GM12874 (cell line): ENCODE measurements around the gene CELSR1.

Source experiments
- TF ChIP-seq, protein P1 (sequence below): IDR thresholded peaks from 2 replicates; pipeline ENCODE4 v1.5.1; 2011; ENCODE audit warnings: low read depth, mild to moderate bottlenecking, control low read depth, low read length, moderate library complexity; ENCODE audit not compliant: insufficient read depth

The CELSR1 gene

DNA sequence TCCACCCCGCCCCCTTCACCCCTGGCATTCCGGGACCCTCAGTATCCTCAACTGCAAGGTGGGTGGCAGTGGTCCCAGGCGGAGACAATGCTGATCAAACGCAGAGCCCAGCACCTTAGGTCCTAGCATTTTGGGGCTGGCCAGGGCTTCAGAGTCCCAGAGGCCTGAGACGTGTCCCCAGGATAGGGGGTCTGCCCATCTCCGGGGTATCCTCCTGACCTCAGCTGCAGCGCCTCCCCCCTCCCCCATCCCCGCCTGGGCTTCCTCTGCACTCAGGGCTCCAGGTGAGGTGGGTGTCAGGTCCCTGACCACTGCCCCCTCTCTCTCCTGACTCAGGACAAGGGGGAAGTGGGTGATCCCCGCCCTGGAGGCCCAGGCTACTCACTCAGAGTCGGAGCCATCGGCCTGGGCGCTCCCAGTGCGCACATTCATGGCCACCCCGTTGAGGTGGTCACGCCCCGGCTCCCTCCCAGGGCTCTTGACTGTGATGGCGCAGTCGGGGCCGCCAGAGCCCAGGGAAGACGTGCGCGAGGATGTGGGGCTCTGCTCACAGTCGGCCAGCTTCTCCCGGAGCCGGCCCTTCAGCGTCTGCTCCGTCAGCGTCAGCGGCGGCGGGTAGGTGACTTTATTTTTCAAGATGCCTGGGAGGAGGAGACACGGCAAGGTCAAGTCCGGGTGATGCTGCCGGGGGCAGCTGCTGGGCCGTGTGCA, 173.7 kb downstream of the CELSR1 start:
- TF ChIP-seq, protein P1, sequence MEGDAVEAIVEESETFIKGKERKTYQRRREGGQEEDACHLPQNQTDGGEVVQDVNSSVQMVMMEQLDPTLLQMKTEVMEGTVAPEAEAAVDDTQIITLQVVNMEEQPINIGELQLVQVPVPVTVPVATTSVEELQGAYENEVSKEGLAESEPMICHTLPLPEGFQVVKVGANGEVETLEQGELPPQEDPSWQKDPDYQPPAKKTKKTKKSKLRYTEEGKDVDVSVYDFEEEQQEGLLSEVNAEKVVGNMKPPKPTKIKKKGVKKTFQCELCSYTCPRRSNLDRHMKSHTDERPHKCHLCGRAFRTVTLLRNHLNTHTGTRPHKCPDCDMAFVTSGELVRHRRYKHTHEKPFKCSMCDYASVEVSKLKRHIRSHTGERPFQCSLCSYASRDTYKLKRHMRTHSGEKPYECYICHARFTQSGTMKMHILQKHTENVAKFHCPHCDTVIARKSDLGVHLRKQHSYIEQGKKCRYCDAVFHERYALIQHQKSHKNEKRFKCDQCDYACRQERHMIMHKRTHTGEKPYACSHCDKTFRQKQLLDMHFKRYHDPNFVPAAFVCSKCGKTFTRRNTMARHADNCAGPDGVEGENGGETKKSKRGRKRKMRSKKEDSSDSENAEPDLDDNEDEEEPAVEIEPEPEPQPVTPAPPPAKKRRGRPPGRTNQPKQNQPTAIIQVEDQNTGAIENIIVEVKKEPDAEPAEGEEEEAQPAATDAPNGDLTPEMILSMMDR, result no peak

DNA sequence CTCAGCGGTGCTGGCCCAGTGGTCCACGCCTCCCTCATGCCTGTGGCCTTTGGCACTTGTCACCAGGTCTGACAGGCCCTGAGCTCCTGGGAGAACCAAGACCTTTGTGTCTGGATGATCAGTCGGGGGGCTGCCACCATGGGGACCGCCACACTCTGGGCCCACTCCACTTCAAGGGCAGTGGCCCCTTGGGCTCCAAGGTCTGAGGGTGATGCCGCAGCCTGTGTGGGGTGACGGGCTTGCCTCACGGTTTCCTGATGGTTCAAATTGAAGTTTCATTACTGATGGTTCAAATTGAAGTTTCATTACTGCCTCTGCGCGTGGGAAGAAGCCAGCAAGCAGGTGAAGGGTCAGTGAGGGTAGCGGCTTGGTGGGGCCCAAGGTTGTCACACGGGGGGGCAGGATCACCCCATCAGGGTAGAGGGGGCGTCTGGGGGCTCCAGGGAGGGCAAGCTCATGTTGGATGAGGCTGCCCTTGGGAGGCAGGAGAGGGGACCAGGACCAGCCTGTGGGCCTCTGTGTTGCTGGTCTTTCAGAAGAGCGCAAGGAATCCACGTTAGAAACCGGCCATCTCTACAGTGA, 174.4 kb downstream of the CELSR1 start:
- TF ChIP-seq, protein P1, result no peak

DNA sequence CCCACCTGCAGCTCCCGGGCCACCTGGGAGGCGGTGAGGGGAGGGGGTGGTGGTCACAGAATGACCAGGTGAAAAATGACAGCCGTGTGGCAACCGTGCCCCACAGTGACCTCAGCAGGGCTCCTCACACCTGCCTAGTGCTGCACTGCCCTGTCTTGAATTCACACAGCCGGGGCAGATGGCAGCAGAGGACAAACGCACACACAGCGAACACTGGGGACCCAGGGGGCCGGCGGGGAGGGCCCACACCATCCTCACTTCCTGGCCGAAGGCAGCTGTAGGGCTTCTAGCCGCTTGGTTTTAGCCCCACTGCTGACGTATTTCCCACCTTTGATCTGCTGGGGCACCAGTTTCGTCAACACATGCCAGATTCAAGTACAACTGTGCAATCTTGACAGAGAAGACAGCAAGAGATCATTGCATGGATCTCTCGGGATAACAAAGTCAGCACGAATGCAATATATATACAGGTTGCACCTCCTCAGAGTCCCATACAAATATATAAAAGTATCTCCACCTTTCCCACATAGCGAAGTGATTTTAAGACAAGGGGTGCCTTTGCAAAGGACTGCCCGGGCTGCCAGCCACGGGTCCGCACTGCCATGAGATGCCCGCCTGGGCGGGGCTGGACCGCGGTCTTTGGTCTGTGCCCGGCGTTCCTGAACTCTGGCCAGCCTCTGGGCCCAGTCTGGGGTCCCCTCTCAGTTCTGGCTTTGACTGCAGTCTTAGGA, 175.1 kb downstream of the CELSR1 start:
- TF ChIP-seq, protein P1, result no peak

DNA sequence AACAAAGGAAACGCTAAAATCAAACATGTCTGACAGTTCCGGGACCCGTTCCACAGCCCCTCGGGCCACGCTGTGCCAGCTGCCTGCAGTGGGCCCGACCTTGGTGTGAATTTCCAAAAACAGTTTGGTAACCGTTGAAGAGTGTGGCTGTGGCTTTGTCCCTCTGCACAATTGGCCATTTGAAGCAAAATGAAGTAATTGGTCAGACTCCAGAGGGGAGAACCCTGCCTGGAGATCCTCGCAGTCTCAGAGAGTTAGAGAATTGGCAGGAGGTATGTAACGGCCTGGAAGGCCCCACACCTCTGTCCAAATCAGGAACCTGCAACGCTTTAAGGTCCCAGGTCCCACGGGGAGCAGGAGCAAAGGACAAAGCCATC, 175.6 kb downstream of the CELSR1 start:
- TF ChIP-seq, protein P1, result no peak

DNA sequence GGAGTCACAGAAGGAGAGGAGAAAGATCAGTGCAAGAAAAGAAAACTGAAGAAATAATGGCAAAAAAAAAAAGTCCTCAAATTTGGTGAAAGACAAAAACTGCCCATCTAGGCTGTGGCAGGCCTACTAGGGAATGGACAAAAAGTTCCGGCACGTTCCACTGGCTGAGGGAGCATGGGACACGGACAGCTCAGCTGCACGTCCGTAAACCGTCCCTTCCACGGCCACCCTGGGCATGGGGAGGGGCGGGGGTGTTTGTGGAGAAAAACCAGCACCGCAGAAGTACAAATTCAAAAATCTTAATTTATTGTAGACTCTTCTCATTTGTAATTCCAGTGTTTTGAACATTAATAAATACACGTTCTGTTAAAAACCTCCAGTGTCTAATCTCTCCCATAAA, 176.5 kb downstream of the CELSR1 start:
- TF ChIP-seq, protein P1, result no peak

DNA sequence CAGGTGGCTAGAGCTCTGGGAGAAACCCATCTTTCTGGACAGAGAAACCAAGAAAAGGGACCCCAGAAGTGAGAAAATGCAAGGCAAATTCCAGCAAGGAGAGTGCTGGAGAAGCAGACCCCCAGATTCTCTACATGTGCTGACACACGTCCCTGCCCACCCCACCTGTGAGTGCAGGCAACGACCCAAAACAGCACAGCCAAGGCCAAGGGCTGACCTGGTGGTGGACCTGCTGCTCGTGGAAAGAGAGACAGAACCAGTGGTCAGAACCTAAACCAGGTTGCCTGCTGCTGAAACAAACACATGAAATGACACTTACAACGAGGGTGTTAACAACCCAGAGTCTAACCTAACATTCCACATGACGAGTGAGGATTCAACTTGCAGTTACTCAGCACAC, 177.3 kb downstream of the CELSR1 start:
- TF ChIP-seq, protein P1, result no peak

DNA sequence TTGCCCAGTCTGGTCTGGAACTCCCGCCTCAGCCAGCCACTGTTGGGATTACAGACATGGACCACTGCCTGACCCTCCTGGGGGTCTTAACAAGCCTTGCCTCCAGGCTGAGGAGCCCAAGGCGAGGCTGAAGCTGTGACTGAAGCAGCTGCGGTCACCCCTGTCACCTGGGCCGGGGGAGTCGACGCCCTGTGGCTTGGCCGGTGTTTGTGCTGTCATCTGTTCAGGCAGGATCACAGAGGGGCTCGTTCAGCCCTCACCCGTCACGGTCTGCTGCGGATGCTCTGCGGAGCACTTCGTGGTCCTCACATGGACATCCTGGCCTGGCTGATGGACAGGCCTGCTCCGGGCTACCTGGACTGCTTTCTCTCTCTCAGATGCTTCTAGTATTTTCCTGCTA, 178.1 kb downstream of the CELSR1 start:
- TF ChIP-seq, protein P1, result no peak
